SK-N-SH treated with all-trans-retinoic acid at 6 μM for 48 hours (cell line): ENCODE measurements around the gene RASA3.

ENCODE experiments used
- ATAC-seq: fragments of 200-7000 bp; cut with Tn5 transposase; 3 replicates; pipeline ENCODE4 v1.9.1; 2020; ENCODE audit warnings: mild to moderate bottlenecking, moderate library complexity
- ARNTL ChIP-seq: fragments of 450-650 bp; formaldehyde crosslinking; IDR thresholded peaks from 2 replicates; pipeline ENCODE4 v1.5.0; 2020; ENCODE audit warnings: low read depth, mild to moderate bottlenecking, moderate library complexity, borderline replicate concordance
- BACH2 ChIP-seq: fragments of 250-450 bp; sonication (Bioruptor Pico); IDR thresholded peaks from 2 replicates; pipeline ENCODE4 v1.9.0; 2021; ENCODE audit warnings: mild to moderate bottlenecking, borderline replicate concordance
- CREB5 ChIP-seq: fragments of 250-450 bp; sonication (Bioruptor Pico); IDR thresholded peaks from 2 replicates; pipeline ENCODE4 v1.5.1; 2020; ENCODE audit warnings: low read depth, mild to moderate bottlenecking, moderate library complexity
- CSDC2 ChIP-seq: fragments of 250-450 bp; sonication (Bioruptor Pico); IDR thresholded peaks from 2 replicates; pipeline ENCODE4 v1.5.0; 2020; ENCODE audit warnings: mild to moderate bottlenecking, moderate library complexity
- ESRRG ChIP-seq: fragments of 250-450 bp; sonication (Bioruptor Pico); IDR thresholded peaks from 2 replicates; pipeline ENCODE4 v1.6.1; 2021; ENCODE audit warnings: mild to moderate bottlenecking
- GLIS3 ChIP-seq: fragments of 250-450 bp; sonication (Bioruptor Pico); IDR thresholded peaks from 2 replicates; pipeline ENCODE4 v1.5.0; 2020; ENCODE audit warnings: mild to moderate bottlenecking, moderate library complexity
- ISL1 ChIP-seq: fragments of 250-450 bp; sonication (Bioruptor Pico); IDR thresholded peaks from 2 replicates; pipeline ENCODE4 v2.1.2; 2022; ENCODE audit warnings: mild to moderate bottlenecking, moderate library complexity
- OSR1 ChIP-seq: fragments of 250-450 bp; sonication (Bioruptor Pico); IDR thresholded peaks from 2 replicates; pipeline ENCODE4 v1.8.0; 2022; ENCODE audit warnings: moderate library complexity, mild to moderate bottlenecking, inconsistent platforms
- PATZ1 ChIP-seq: fragments of 250-450 bp; sonication (Bioruptor Pico); IDR thresholded peaks from 2 replicates; pipeline ENCODE4 v1.8.0; 2020; ENCODE audit warnings: mild to moderate bottlenecking, moderate library complexity, borderline replicate concordance
- PPARA ChIP-seq: fragments of 250-450 bp; sonication (Bioruptor Pico); IDR thresholded peaks from 2 replicates; pipeline ENCODE4 v1.5.0; 2020; ENCODE audit warnings: mild to moderate bottlenecking, borderline replicate concordance
- RARB ChIP-seq: fragments of 250-450 bp; sonication (Bioruptor Pico); IDR thresholded peaks from 2 replicates; pipeline ENCODE4 v1.8.0; 2021; ENCODE audit warnings: mild to moderate bottlenecking, moderate library complexity
- SNAI2 ChIP-seq: fragments of 250-450 bp; sonication (Bioruptor Pico); IDR thresholded peaks from 2 replicates; pipeline ENCODE4 v1.5.0; 2020; ENCODE audit warnings: mild to moderate bottlenecking, moderate library complexity
- TCF4 ChIP-seq: fragments of 250-450 bp; sonication (Bioruptor Pico); IDR thresholded peaks from 2 replicates; pipeline ENCODE4 v1.8.0; 2021; ENCODE audit warnings: mild to moderate bottlenecking, moderate library complexity, borderline replicate concordance
- TOX ChIP-seq: fragments of 250-450 bp; sonication (Bioruptor Pico); IDR thresholded peaks from 2 replicates; pipeline ENCODE4 v1.8.0; 2021; ENCODE audit warnings: mild to moderate bottlenecking, moderate library complexity, borderline replicate concordance
- TSHZ2 ChIP-seq: fragments of 250-450 bp; sonication (Bioruptor Pico); IDR thresholded peaks from 2 replicates; pipeline ENCODE4 v1.5.0; 2020; ENCODE audit warnings: mild to moderate bottlenecking, moderate library complexity
- ZC3H10 ChIP-seq: fragments of 250-450 bp; sonication (Bioruptor Pico); IDR thresholded peaks from 2 replicates; pipeline ENCODE4 v1.5.1; 2021; ENCODE audit warnings: mild to moderate bottlenecking, moderate library complexity
- ZFP30 ChIP-seq: fragments of 450-650 bp; formaldehyde crosslinking; IDR thresholded peaks from 2 replicates; pipeline ENCODE4 v1.5.0; 2022; ENCODE audit warnings: mild to moderate bottlenecking, moderate library complexity
- ZNF565 ChIP-seq: fragments of 450-650 bp; formaldehyde crosslinking; conservative IDR thresholded peaks from 2 replicates; pipeline ENCODE4 v1.5.0; 2020; ENCODE audit warnings: low read depth, mild to moderate bottlenecking, moderate library complexity
- ZNF70 ChIP-seq: fragments of 450-650 bp; formaldehyde crosslinking; IDR thresholded peaks from 2 replicates; pipeline ENCODE4 v1.5.0; 2020; ENCODE audit warnings: mild to moderate bottlenecking, moderate library complexity
- ZNF8 ChIP-seq: fragments of 450-650 bp; formaldehyde crosslinking; IDR thresholded peaks from 2 replicates; pipeline ENCODE4 v1.5.0; 2020; ENCODE audit warnings: mild to moderate bottlenecking, moderate library complexity
- TF ChIP-seq, protein P1 (sequence below): fragments of 250-450 bp; sonication (Bioruptor Pico); IDR thresholded peaks from 2 replicates; pipeline ENCODE4 v1.5.1; 2021; ENCODE audit warnings: mild to moderate bottlenecking, moderate library complexity
- TF ChIP-seq, protein P2 (sequence below): fragments of 250-450 bp; sonication (Bioruptor Pico); IDR thresholded peaks from 2 replicates; pipeline ENCODE4 v1.8.0; 2021; ENCODE audit warnings: low read depth, mild to moderate bottlenecking, moderate library complexity, borderline replicate concordance

Gene RASA3

GRCh38 chr13:114140131-114140905 is 7.9 kb upstream of the RASA3 start:
- ATAC-seq = peak; percentile 33
- TF ChIP-seq CSDC2 (CRISPR knock-in tag) (no peak), TOX (CRISPR knock-in tag) (no peak), BACH2 (CRISPR knock-in tag) (no peak), ARNTL (no peak), OSR1 (CRISPR knock-in tag) (no peak), ESRRG (CRISPR knock-in tag) (no peak), ZC3H10 (CRISPR knock-in tag) (no peak), ZNF70 (no peak), SNAI2 (CRISPR knock-in tag) (no peak), PATZ1 (CRISPR knock-in tag) (no peak), ISL1 (CRISPR knock-in tag) (no peak), GLIS3 (CRISPR knock-in tag) (no peak), TSHZ2 (CRISPR knock-in tag) (no peak), ZFP30 (no peak), PPARA (CRISPR knock-in tag) (no peak), ZNF565 (no peak), CREB5 (CRISPR knock-in tag) (no peak), ZNF8 (CRISPR knock-in tag) (no peak)
- TF ChIP-seq, protein P1, sequence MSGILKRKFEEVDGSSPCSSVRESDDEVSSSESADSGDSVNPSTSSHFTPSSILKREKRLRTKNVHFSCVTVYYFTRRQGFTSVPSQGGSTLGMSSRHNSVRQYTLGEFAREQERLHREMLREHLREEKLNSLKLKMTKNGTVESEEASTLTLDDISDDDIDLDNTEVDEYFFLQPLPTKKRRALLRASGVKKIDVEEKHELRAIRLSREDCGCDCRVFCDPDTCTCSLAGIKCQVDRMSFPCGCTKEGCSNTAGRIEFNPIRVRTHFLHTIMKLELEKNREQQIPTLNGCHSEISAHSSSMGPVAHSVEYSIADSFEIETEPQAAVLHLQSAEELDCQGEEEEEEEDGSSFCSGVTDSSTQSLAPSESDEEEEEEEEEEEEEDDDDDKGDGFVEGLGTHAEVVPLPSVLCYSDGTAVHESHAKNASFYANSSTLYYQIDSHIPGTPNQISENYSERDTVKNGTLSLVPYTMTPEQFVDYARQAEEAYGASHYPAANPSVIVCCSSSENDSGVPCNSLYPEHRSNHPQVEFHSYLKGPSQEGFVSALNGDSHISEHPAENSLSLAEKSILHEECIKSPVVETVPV (CRISPR knock-in tag) = no peak

GRCh38 chr13:114136576-114136975 is 4.2 kb upstream of the RASA3 start:
- ATAC-seq = no peak
- TF ChIP-seq BACH2 (CRISPR knock-in tag) = no peak
- TF ChIP-seq, protein P2, sequence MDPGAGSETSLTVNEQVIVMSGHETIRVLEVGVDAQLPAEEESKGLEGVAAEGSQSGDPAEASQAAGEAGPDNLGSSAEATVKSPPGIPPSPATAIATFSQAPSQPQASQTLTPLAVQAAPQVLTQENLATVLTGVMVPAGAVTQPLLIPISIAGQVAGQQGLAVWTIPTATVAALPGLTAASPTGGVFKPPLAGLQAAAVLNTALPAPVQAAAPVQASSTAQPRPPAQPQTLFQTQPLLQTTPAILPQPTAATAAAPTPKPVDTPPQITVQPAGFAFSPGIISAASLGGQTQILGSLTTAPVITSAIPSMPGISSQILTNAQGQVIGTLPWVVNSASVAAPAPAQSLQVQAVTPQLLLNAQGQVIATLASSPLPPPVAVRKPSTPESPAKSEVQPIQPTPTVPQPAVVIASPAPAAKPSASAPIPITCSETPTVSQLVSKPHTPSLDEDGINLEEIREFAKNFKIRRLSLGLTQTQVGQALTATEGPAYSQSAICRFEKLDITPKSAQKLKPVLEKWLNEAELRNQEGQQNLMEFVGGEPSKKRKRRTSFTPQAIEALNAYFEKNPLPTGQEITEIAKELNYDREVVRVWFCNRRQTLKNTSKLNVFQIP = no peak
- no peak for TF ChIP-seq TCF4 (CRISPR knock-in tag)
- TF ChIP-seq TOX (CRISPR knock-in tag) = no peak
- no peak for TF ChIP-seq PATZ1 (CRISPR knock-in tag)
- TF ChIP-seq RARB (CRISPR knock-in tag) = no peak
- TF ChIP-seq ZNF565 = no peak
- no peak for TF ChIP-seq ZFP30
- no peak for TF ChIP-seq OSR1 (CRISPR knock-in tag)
- no peak for TF ChIP-seq ARNTL
- TF ChIP-seq ISL1 (CRISPR knock-in tag) = no peak
- no peak for TF ChIP-seq PPARA (CRISPR knock-in tag)
- TF ChIP-seq TSHZ2 (CRISPR knock-in tag) = no peak
- no peak for TF ChIP-seq SNAI2 (CRISPR knock-in tag)
- no peak for TF ChIP-seq ZNF70
- TF ChIP-seq ZNF8 (CRISPR knock-in tag) = no peak
- no peak for TF ChIP-seq GLIS3 (CRISPR knock-in tag)
- TF ChIP-seq, all 23 proteins: peak for 0
